Stimulated activated CD8-positive, alpha-beta memory T cell treated with anti-CD3 and anti-CD28 coated beads, Interleukin-15, amount 100 ng/mL, for 1 hour (primary cell): ENCODE data around the gene KLC3.

ENCODE experiments used
- DNase-seq: peaks from one replicate; pipeline ENCODE4 v3.0.0-alpha.2; 2020; ENCODE audit warnings: low read depth

Gene KLC3

GRCh38 chr19:45380107-45380506 is 39.6 kb downstream of the KLC3 start:
- DNase-seq, result no peak

GRCh38 chr19:45382426-45382825 is 41.9 kb downstream of the KLC3 start:
- DNase-seq, result no peak

GRCh38 chr19:45385392-45386221 is 45.1 kb downstream of the KLC3 start:
- no peak for DNase-seq

- no peak for DNase-seq
These were observed 50.8 kb downstream of the KLC3 start for GRCh38 chr19:45391346-45391745.

GRCh38 chr19:45391871-45392665 is 51.5 kb downstream of the KLC3 start:
- no peak for DNase-seq

GRCh38 chr19:45395821-45396617 is 55.5 kb downstream of the KLC3 start:
- DNase-seq, result no peak

GRCh38 chr19:45400192-45400591 is 59.6 kb downstream of the KLC3 start:
- no peak for DNase-seq
